Stimulated activated CD8-positive, alpha-beta memory T cell treated with anti-CD3 and anti-CD28 coated beads, Interleukin-15, amount 100 ng/mL, for 4 hours (primary cell): ENCODE data around the gene CAPN2.
A peak's percentile ranks its signal among the peaks of the same experiment; 100 is the strongest.

Experiments used
- DNase-seq, 2 donors: peaks; one replicate each; pipeline ENCODE4 v3.0.0-alpha.2; 2020; ENCODE audit warnings: low read depth in 2 of 2

The CAPN2 gene

DNA sequence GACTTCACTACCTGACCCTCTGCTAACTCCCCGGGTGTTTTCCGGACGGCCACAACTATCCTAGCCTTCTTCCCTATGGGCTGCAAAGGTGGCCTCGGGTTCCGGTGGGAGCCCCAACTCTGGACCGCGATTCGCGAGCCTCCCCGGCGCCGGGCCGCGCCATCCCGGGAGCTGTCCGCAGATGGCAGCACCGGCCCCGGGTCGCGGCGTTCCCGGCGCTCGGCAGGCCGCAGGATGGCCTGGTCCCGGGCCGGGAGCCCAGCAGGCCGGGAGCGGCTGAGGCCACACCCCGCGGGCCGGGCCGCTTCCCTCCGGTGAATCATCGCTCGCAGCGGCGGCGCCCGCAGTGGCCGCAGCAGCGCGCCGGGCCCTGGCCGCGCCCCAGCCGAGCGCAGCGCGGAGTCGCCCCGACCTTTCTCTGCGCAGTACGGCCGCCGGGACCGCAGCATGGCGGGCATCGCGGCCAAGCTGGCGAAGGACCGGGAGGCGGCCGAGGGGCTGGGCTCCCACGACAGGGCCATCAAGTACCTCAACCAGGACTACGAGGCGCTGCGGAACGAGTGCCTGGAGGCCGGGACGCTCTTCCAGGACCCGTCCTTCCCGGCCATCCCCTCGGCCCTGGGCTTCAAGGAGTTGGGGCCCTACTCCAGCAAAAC lies at the start of gene CAPN2:
CAPN2 (plus strand) TSS at position 346 of the 656 bp plus-strand sequence; CDS start at position 448, 102 bp downstream.
- DNase-seq: peak in 1 of 2 donors; percentile 29

DNA sequence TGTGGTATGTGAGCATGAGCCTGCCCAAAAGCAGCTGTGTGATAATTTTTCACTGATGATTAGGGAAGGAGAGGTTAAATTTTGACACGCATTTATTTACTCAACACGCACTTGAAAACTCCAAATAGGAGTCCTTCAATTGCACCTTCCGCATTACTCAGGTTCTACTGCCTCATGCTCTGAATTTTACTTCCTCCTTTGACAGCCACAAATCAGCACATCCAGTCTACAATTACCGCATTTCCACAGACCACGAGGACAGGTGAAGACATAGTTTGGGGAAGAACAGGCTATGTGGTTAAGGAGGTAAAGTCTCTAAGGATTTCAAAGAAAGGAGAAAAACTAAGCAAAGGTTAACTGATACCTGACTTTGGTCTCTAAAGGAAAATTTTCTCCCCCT lies 49.4 kb upstream of the CAPN2 start:
- DNase-seq: no peak

GRCh38 chr1:223664106-223664505 lies 48.2 kb upstream of the CAPN2 start:
- DNase-seq: no peak

DNA sequence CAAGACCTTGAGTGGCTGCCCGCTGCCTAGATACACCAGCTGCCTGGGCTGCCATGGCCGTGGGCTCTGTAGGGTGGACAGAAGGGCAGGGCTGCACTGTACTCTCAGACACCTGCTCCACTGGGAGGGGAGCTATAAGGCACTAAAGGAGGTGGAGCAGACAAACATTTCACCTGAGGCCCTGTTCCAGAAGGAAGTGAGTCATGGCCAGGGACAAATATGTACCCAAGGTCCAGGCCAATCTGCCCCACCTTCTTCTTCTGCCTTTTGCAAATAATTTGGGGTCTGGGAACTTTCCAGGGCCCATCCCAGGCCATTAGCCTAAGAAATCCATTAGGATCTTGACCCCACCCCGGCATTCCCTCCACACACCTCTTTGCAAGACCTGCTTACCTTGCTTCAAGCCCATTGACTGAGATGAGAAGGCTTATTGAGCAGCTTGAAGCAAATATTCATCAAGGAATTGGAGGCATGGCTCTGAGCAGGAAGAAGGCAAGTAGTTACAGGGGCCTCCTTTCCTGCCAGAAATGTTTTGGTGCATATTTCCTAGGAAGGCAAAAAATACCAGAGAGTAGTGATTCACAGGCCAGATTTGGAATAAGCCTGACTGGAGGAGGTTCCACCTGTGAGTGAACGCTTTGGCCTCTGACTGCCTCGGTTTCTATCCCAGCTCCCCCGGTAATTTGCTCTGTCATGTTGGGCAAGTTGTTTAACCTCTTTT lies 46.6 kb upstream of the CAPN2 start, which contains the start of gene CAPN8:
CAPN8 (minus strand) TSS at position 110 of the 721 bp plus-strand sequence; CDS start at position 55, 55 bp downstream.
- DNase-seq: no peak

DNA sequence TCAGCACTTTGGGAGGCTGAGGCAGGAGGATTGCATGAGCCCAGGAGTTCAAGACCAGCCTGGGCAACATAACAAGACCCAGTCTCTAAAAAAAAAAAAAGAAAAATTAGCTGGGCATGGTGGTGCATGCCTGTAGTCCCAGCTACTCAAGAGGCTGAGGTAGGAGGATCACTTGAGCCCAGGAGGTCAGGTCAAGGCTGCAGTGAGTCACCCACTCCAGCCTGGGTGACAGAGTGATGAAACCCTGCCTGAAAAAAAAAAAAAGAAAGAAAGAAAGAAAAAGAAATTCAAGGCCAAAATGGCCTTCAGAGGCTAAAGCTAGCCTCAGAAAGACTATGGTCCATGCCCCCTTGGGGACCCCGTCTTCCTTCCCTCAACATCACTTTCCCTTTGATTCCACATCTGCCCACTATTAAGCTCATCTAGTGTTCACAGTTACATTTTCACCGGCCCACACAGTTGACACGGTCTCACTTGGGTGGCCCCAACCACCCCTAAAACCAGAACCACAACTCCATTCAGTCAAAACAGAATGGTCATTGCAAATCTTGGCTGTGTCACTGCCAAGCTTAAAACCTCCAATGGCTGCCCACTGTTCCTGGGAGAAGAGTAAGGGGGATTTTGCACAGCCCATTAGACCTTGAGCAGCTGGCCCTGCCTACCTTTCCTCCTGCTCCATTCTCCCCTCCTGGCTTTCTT lies 44.7 kb upstream of the CAPN2 start:
- no peak for DNase-seq

DNA sequence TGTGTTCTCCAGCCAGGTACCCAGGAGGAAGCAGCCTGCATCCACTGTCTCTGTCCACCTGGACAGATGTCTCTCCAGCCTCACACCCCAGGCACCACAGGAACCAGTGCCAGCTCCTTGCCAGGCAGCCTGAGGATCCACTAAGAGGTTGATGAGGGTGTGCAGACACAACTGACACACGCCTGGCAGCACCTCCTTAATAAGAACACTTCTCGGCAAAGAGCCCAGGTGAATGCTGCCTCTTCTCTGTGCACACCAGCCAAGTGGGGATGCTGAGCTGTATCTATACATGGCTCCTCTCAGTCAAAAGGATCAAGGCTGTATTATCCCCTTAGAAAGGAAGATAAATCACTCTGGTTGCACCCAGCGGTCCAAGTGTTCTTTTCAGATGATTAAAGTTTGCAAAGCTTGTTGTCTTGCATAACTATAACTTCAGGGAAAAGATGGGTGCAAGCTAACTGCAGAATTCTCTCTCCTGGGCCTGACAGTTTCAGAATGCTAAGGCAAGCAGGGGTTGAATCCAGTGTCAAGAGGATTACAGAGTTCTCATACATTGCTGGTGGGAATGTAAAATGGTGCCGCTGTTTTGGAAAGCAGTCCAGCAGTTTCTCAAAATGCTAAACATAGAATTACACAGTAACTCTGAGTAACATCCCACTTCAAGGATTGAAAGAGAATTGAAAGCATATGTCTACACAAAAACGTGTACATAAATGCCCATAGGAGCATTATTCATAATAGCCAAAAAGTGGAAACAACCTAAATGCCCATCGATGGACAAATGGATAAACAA lies 43.1 kb upstream of the CAPN2 start:
- no peak for DNase-seq

- DNase-seq: no peak
These were observed 41.7 kb upstream of the CAPN2 start for GRCh38 chr1:223670458-223671159.

- DNase-seq: no peak
These were observed 38.0 kb upstream of the CAPN2 start for GRCh38 chr1:223674119-223674890.

DNA sequence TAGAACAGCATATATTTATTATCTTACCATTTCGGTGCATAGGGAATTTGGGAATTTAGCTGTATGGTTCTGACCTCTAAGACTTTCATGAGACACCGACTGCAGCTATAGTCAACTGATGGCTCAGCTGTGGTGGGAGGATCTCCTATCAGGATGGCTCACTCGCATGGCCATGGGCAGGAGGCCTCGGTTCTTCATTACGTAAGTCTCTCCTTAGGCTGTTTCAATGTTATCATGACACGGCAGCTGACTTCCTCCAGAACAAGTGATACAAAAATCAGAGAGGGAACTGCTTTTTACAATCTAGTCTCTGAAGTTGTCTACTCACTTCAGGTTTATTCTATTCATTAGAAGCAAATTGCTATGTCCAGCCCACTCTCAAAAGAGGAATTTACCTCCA lies 33.5 kb upstream of the CAPN2 start:
- no peak for DNase-seq

DNA sequence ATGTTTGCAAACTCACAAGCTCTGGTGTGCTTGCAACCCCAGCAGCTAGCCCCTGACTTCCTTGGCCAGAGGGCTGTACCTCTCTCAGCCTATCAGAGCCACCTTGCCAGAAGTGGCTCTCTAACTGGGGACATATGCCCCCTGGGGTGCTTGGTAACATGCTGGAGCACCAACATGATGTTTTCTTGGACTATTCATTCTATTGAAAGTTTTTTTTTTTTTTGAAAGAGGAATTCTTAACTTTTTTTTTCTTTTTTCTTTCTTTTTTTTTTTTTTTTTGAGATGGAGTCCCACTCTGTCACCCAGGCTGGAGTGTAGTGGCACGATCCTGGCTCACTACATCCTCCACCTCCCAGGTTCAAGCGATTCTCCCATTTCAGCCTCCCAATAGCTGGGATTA lies 32.2 kb upstream of the CAPN2 start:
- DNase-seq: no peak

- DNase-seq: no peak
These were observed 29.8 kb upstream of the CAPN2 start for GRCh38 chr1:223682502-223682901.

GRCh38 chr1:223683586-223684487 lies 28.5 kb upstream of the CAPN2 start:
- peak in 1 of 2 donors; percentile 38 for DNase-seq

GRCh38 chr1:223684488-223684792 lies 27.9 kb upstream of the CAPN2 start:
- DNase-seq: no peak

GRCh38 chr1:223691121-223691520 lies 21.2 kb upstream of the CAPN2 start:
- DNase-seq: no peak

- no peak for DNase-seq
These were observed 17.3 kb upstream of the CAPN2 start for GRCh38 chr1:223695014-223695548.

DNA sequence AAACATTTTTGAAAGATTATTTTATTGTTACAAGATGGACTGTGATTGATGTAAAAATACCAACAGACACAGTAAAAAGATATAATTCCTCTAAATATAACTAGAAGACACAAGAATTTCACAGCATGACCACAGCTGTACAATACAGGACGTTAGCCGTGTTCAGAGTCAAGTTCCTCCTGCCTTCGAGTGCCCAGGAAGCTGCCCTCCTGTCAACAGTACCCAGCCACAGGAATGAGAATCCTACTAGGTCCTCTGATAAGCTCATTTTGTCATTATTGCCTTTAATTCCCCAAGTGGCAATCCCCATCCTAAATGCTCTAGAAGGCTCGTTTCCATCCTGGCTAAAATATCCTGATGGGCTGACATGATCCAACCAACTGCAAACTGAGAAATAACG lies 16.4 kb upstream of the CAPN2 start:
- DNase-seq: no peak

- DNase-seq: no peak
These were observed 11.9 kb upstream of the CAPN2 start for GRCh38 chr1:223700388-223700918.

DNA sequence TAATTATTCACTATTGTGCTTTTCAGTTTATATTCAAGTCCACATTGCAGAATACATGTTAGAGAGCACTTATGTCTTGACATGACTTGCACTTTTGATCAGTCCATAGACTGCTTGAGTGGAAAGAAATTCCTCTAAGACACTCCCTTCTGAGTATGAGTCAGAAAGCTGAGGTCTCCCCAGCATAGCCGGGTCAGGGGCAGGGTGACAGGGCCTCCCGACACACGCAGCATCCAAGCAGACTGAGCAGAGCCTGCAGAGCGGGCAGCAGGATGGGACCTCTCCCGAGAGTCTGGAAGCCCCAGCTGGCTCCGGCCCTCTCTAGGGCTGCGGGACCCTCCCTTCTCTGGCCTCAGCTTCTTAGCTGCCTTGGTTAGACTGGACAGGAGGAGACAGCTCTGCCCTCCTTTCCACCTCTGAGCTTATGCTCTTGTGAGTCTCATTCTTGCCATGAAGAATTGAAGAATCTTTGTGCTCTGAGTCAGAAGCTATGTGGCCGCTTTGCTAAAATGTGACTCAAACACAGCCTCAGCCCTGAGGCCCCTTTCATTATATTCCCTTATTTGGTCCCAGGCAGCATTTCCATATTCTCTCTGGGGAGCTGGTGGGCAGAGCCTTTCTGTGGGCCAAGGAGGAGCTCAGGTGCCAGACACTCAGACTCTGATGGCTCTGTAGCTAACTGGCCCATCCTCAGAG lies 11.2 kb upstream of the CAPN2 start:
- DNase-seq: no peak
